ENCODE data around the gene CDK4.

CDK4 gene

GRCh38 chr12:57751432-57751787 lies 700 bp downstream of the CDK4 start:
- peaks cover 13 to 42% (median 31%) of the 10 kb centered on the region in 5 donors for H3K36me3 ChIP-seq (ENCODE audit: control insufficient read depth in 5 of 5, insufficient read depth in 5 of 5, low read length in 5 of 5)
- no peaks in the 10 kb centered on the region for H3K9me3 ChIP-seq (ENCODE audit: control insufficient read depth in 5 of 5, low read length in 5 of 5)
- peaks cover 9 to 37% (median 34%) of the 10 kb centered on the region in 5 donors for H3K4me1 ChIP-seq (ENCODE audit: control insufficient read depth in 5 of 5, insufficient read depth in 5 of 5, low read length in 5 of 5)
- no peaks in the 10 kb centered on the region for H3K27me3 ChIP-seq (ENCODE audit: control insufficient read depth in 5 of 5, insufficient read depth in 4 of 5, low read length in 5 of 5)
- peak overlapping the region; percentile 74 to 92 (median 86) for H3K9ac ChIP-seq (ENCODE audit: low read length in 5 of 5)
- H3K27ac ChIP-seq (ENCODE audit: low read depth, low read length) = peak overlapping the region; percentile 94
- peak overlapping the region; percentile 66 to 92 (median 81) for H3K4me3 ChIP-seq (ENCODE audit: low read depth in 1 of 5, low read length in 5 of 5)

DNA sequence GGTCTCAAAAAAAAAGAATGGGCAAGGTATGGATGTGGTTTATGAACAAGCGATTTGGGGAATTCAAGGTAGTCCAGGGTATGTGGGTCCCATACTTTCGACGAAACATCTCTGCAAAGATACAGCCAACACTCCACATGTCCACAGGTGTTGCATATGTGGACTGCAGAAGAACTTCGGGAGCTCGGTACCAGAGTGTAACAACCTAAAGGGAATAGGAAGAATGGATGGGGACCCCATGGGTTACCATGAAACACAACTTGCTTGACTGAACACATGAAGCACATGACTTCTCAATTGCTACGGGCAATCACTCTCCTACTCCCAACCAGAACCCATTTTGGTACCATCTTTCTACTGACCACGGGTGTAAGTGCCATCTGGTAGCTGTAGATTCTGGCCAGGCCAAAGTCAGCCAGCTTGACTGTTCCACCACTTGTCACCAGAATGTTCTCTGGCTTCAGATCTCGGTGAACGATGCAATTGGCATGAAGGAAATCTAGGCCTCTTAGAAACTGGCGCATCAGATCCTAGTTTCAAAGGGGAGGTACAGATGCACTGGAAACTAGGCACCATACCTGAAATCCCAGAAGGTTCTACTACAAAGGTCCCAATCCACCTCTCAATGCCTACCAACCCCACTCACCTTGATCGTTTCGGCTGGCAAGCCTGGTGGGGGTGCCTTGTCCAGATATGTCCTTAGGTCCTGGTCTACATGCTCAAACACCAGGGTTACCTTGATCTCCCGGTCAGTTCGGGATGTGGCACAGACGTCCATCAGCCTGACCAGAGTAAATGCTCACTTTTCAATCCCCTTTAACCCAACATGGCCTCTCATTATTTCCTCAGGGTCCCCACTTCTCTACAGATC lies 1.3 kb downstream of the CDK4 start:
- Histone ChIP-seq H3K27ac (ENCODE audit: low read depth, low read length) (peak overlapping the region; percentile 94), H3K4me3 (ENCODE audit: low read depth in 1 of 5, low read length in 5 of 5) (peak overlapping the region; percentile 66 to 92 (median 81))

GRCh38 chr12:57749061-57749460 lies 3.0 kb downstream of the CDK4 start:
- no peak overlapping the region for H3K9ac ChIP-seq (ENCODE audit: low read length in 5 of 5)
- no peak overlapping the region for H3K27ac ChIP-seq (ENCODE audit: low read depth, low read length)
- no peaks in the 10 kb centered on the region for H3K27me3 ChIP-seq (ENCODE audit: control insufficient read depth in 5 of 5, insufficient read depth in 4 of 5, low read length in 5 of 5)
- H3K4me1 ChIP-seq (ENCODE audit: control insufficient read depth in 5 of 5, insufficient read depth in 5 of 5, low read length in 5 of 5) = peaks cover 10 to 38% (median 34%) of the 10 kb centered on the region in 5 donors
- no peak overlapping the region for H3K4me3 ChIP-seq (ENCODE audit: low read depth in 1 of 5, low read length in 5 of 5)
- peaks cover 13 to 44% (median 31%) of the 10 kb centered on the region in 5 donors for H3K36me3 ChIP-seq (ENCODE audit: control insufficient read depth in 5 of 5, insufficient read depth in 5 of 5, low read length in 5 of 5)
- H3K9me3 ChIP-seq (ENCODE audit: control insufficient read depth in 5 of 5, low read length in 5 of 5) = no peaks in the 10 kb centered on the region

More for the DNA sequence above, 1.3 kb downstream of the CDK4 start:
- Histone ChIP-seq H3K9me3 (ENCODE audit: control insufficient read depth in 5 of 5, low read length in 5 of 5) (no peaks in the 10 kb centered on the region), H3K27me3 (ENCODE audit: control insufficient read depth in 5 of 5, insufficient read depth in 4 of 5, low read length in 5 of 5) (no peaks in the 10 kb centered on the region), H3K9ac (ENCODE audit: low read length in 5 of 5) (peak overlapping the region; percentile 74 to 92 (median 86)), H3K4me1 (ENCODE audit: control insufficient read depth in 5 of 5, insufficient read depth in 5 of 5, low read length in 5 of 5) (peaks cover 9 to 37% (median 30%) of the 10 kb centered on the region in 5 donors), H3K36me3 (ENCODE audit: control insufficient read depth in 5 of 5, insufficient read depth in 5 of 5, low read length in 5 of 5) (peaks cover 13 to 44% (median 31%) of the 10 kb centered on the region in 5 donors)

GRCh38 chr12:57746025-57746424 lies 6.1 kb downstream of the CDK4 start:
- peak overlapping the region in 3 of 5 donors; percentile 92 to 96 (median 93) for H3K4me3 ChIP-seq (ENCODE audit: low read depth in 1 of 5, low read length in 5 of 5)
- H3K36me3 ChIP-seq (ENCODE audit: control insufficient read depth in 5 of 5, insufficient read depth in 5 of 5, low read length in 5 of 5) = peaks cover 13 to 44% (median 31%) of the 10 kb centered on the region in 5 donors
- H3K9me3 ChIP-seq (ENCODE audit: control insufficient read depth in 5 of 5, low read length in 5 of 5) = no peaks in the 10 kb centered on the region
- peak overlapping the region; percentile 99 for H3K27ac ChIP-seq (ENCODE audit: low read depth, low read length)
- H3K4me1 ChIP-seq (ENCODE audit: control insufficient read depth in 5 of 5, insufficient read depth in 5 of 5, low read length in 5 of 5) = peaks cover 5 to 26% (median 24%) of the 10 kb centered on the region in 5 donors
- peaks cover 0 to 4% (median 2%) of the 10 kb centered on the region in 5 donors for H3K27me3 ChIP-seq (ENCODE audit: control insufficient read depth in 5 of 5, insufficient read depth in 4 of 5, low read length in 5 of 5)
- no peak overlapping the region for H3K9ac ChIP-seq (ENCODE audit: low read length in 5 of 5)

- peak overlapping the region; percentile 99 for H3K27ac ChIP-seq (ENCODE audit: low read depth, low read length)
- H3K9me3 ChIP-seq (ENCODE audit: control insufficient read depth in 5 of 5, low read length in 5 of 5) = no peaks in the 10 kb centered on the region
- H3K4me3 ChIP-seq (ENCODE audit: low read depth in 1 of 5, low read length in 5 of 5) = peak overlapping the region; percentile 88 to 96 (median 92)
- peaks cover 5 to 28% (median 18%) of the 10 kb centered on the region in 5 donors for H3K4me1 ChIP-seq (ENCODE audit: control insufficient read depth in 5 of 5, insufficient read depth in 5 of 5, low read length in 5 of 5)
- H3K36me3 ChIP-seq (ENCODE audit: control insufficient read depth in 5 of 5, insufficient read depth in 5 of 5, low read length in 5 of 5) = peaks cover 13 to 40% (median 28%) of the 10 kb centered on the region in 5 donors
- peak overlapping the region; percentile 93 to 99 (median 98) for H3K9ac ChIP-seq (ENCODE audit: low read length in 5 of 5)
- H3K27me3 ChIP-seq (ENCODE audit: control insufficient read depth in 5 of 5, insufficient read depth in 4 of 5, low read length in 5 of 5) = peaks cover 0 to 9% (median 4%) of the 10 kb centered on the region in 5 donors
Measured at GRCh38 chr12:57745485-57745881, 6.6 kb downstream of the CDK4 start.

GRCh38 chr12:57744777-57745484 lies 7.2 kb downstream of the CDK4 start, which contains the start of gene TSPAN31:
TSS of gene TSPAN31 (plus strand) at chr12:57745039. CDS start at chr12:57745155, 116 bp downstream.
- peak within 1 kb of the TSS; percentile 99 for H3K27ac ChIP-seq (ENCODE audit: low read depth, low read length)
- peaks cover 0 to 13% (median 4%) of the 10 kb centered on the region in 5 donors for H3K27me3 ChIP-seq (ENCODE audit: control insufficient read depth in 5 of 5, insufficient read depth in 4 of 5, low read length in 5 of 5)
- H3K4me1 ChIP-seq (ENCODE audit: control insufficient read depth in 5 of 5, insufficient read depth in 5 of 5, low read length in 5 of 5) = peaks cover 5 to 28% (median 18%) of the 10 kb centered on the region in 5 donors
- H3K36me3 ChIP-seq (ENCODE audit: control insufficient read depth in 5 of 5, insufficient read depth in 5 of 5, low read length in 5 of 5) = peaks cover 13 to 36% (median 26%) of the 10 kb centered on the region in 5 donors
- H3K9me3 ChIP-seq (ENCODE audit: control insufficient read depth in 5 of 5, low read length in 5 of 5) = no peaks in the 10 kb centered on the region
- peak within 1 kb of the TSS; percentile 88 to 96 (median 92) for H3K4me3 ChIP-seq (ENCODE audit: low read depth in 1 of 5, low read length in 5 of 5)
- H3K9ac ChIP-seq (ENCODE audit: low read length in 5 of 5) = peak within 1 kb of the TSS; percentile 93 to 99 (median 98)

- Histone ChIP-seq H3K27ac (ENCODE audit: low read depth, low read length) (peak overlapping the region; percentile 99), H3K27me3 (ENCODE audit: control insufficient read depth in 5 of 5, insufficient read depth in 4 of 5, low read length in 5 of 5) (peaks cover 0 to 19% (median 9%) of the 10 kb centered on the region in 5 donors), H3K9me3 (ENCODE audit: control insufficient read depth in 5 of 5, low read length in 5 of 5) (no peaks in the 10 kb centered on the region), H3K36me3 (ENCODE audit: control insufficient read depth in 5 of 5, insufficient read depth in 5 of 5, low read length in 5 of 5) (peaks cover 13 to 29% (median 25%) of the 10 kb centered on the region in 5 donors), H3K9ac (ENCODE audit: low read length in 5 of 5) (peak overlapping the region in 4 of 5 donors; percentile 93 to 99 (median 98)), H3K4me3 (ENCODE audit: low read depth in 1 of 5, low read length in 5 of 5) (peak overlapping the region; percentile 88 to 96 (median 92)), H3K4me1 (ENCODE audit: control insufficient read depth in 5 of 5, insufficient read depth in 5 of 5, low read length in 5 of 5) (peaks cover 5 to 34% (median 18%) of the 10 kb centered on the region in 5 donors)
Measured at GRCh38 chr12:57744194-57744776, 7.8 kb downstream of the CDK4 start.

GRCh38 chr12:57743769-57744168 lies 8.3 kb downstream of the CDK4 start:
- peaks cover 13 to 24% (median 19%) of the 10 kb centered on the region in 5 donors for H3K36me3 ChIP-seq (ENCODE audit: control insufficient read depth in 5 of 5, insufficient read depth in 5 of 5, low read length in 5 of 5)
- no peaks in the 10 kb centered on the region for H3K9me3 ChIP-seq (ENCODE audit: control insufficient read depth in 5 of 5, low read length in 5 of 5)
- H3K9ac ChIP-seq (ENCODE audit: low read length in 5 of 5) = no peak overlapping the region
- H3K27ac ChIP-seq (ENCODE audit: low read depth, low read length) = no peak overlapping the region
- H3K4me1 ChIP-seq (ENCODE audit: control insufficient read depth in 5 of 5, insufficient read depth in 5 of 5, low read length in 5 of 5) = peaks cover 5 to 36% (median 18%) of the 10 kb centered on the region in 5 donors
- H3K4me3 ChIP-seq (ENCODE audit: low read depth in 1 of 5, low read length in 5 of 5) = peak overlapping the region in 3 of 5 donors; percentile 88 to 96 (median 92)
- H3K27me3 ChIP-seq (ENCODE audit: control insufficient read depth in 5 of 5, insufficient read depth in 4 of 5, low read length in 5 of 5) = peaks cover 0 to 24% (median 14%) of the 10 kb centered on the region in 5 donors

Data from subcutaneous abdominal adipose tissue (tissue), 5 donors.